ENCODE data around the gene MGAT3. TPM values are rescaled to one million over a fixed set of nuclear protein-coding genes. Genes with fewer than 3 reads are reported as not detected.

Gene MGAT3
- total RNA-seq, 4 donors from 2014 or later, result 0.26 to 11.8 (median 9.5) TPM; not detected in 1

- no peaks in the 10 kb centered on the region for H3K27me3 ChIP-seq
- H3K4me1 ChIP-seq, result no peaks in the 10 kb centered on the region
- intact Hi-C loops (cut with DNase I; ENCODE audit: low total_unique reads), result no loop called here
- H3K27ac ChIP-seq, result no peak overlapping the region
- H3K4me3 ChIP-seq, result no peak overlapping the region
- TF ChIP-seq CTCF (IDR thresholded peaks at IDR 0.05), result no peak
- TF ChIP-seq POLR2A (IDR thresholded peaks at IDR 0.05), result no peak
- H3K9me3 ChIP-seq, result no peaks in the 10 kb centered on the region
- no peak for DNase-seq
- H3K36me3 ChIP-seq, result no peaks in the 10 kb centered on the region
These were observed 38.1 kb upstream of the MGAT3 start for GRCh38 chr22:39418696-39419095.

- no peaks in the 10 kb centered on the region for H3K4me1 ChIP-seq
- no peak overlapping the region for H3K4me3 ChIP-seq
- H3K9me3 ChIP-seq, result no peaks in the 10 kb centered on the region
- no peaks in the 10 kb centered on the region for H3K36me3 ChIP-seq
- TF ChIP-seq CTCF (IDR thresholded peaks at IDR 0.05), result no peak
- no peak for TF ChIP-seq POLR2A (IDR thresholded peaks at IDR 0.05)
- H3K27me3 ChIP-seq, result no peaks in the 10 kb centered on the region
- no peak for DNase-seq
- H3K27ac ChIP-seq, result no peak overlapping the region
- intact Hi-C loops (cut with DNase I; ENCODE audit: low total_unique reads), result no loop called here
These were observed 37.7 kb upstream of the MGAT3 start for GRCh38 chr22:39419096-39419495.

GRCh38 chr22:39419911-39420310, 36.9 kb upstream of the MGAT3 start:
- H3K27me3 ChIP-seq, result no peaks in the 10 kb centered on the region
- no peak for DNase-seq
- intact Hi-C loops (cut with DNase I; ENCODE audit: low total_unique reads), result no loop called here
- no peak overlapping the region for H3K4me3 ChIP-seq
- TF ChIP-seq CTCF (IDR thresholded peaks at IDR 0.05) (no peak), POLR2A (IDR thresholded peaks at IDR 0.05) (no peak)
- H3K4me1 ChIP-seq, result no peaks in the 10 kb centered on the region
- H3K36me3 ChIP-seq, result no peaks in the 10 kb centered on the region
- no peak overlapping the region for H3K27ac ChIP-seq
- no peaks in the 10 kb centered on the region for H3K9me3 ChIP-seq

- no peak for DNase-seq
- no peak overlapping the region for H3K4me3 ChIP-seq
- intact Hi-C loops (cut with DNase I; ENCODE audit: low total_unique reads), result no loop called here
- H3K27me3 ChIP-seq, result no peaks in the 10 kb centered on the region
- peak overlapping the region in 1 of 2 donors; percentile 50 for H3K27ac ChIP-seq
- TF ChIP-seq POLR2A (IDR thresholded peaks at IDR 0.05), result no peak
- no peaks in the 10 kb centered on the region for H3K9me3 ChIP-seq
- no peaks in the 10 kb centered on the region for H3K36me3 ChIP-seq
- no peaks in the 10 kb centered on the region for H3K4me1 ChIP-seq
These were observed 35.1 kb upstream of the MGAT3 start for GRCh38 chr22:39421691-39422090.

GRCh38 chr22:39422101-39422500, 34.7 kb upstream of the MGAT3 start:
- H3K27ac ChIP-seq, result peak overlapping the region in 1 of 2 donors; percentile 50
- no peaks in the 10 kb centered on the region for H3K36me3 ChIP-seq
- no peaks in the 10 kb centered on the region for H3K4me1 ChIP-seq
- TF ChIP-seq CTCF (IDR thresholded peaks at IDR 0.05) (no peak), POLR2A (IDR thresholded peaks at IDR 0.05) (no peak)
- intact Hi-C loops (cut with DNase I; ENCODE audit: low total_unique reads), result no loop called here
- no peaks in the 10 kb centered on the region for H3K9me3 ChIP-seq
- no peak for DNase-seq
- no peaks in the 10 kb centered on the region for H3K27me3 ChIP-seq
- H3K4me3 ChIP-seq, result no peak overlapping the region

GRCh38 chr22:39422721-39423120, 34.1 kb upstream of the MGAT3 start:
- Histone ChIP-seq H3K27me3 (no peaks in the 10 kb centered on the region), H3K9me3 (no peaks in the 10 kb centered on the region), H3K36me3 (no peaks in the 10 kb centered on the region), H3K27ac (peak overlapping the region in 1 of 2 donors; percentile 24), H3K4me1 (no peaks in the 10 kb centered on the region), H3K4me3 (no peak overlapping the region)
- intact Hi-C loops (cut with DNase I; ENCODE audit: low total_unique reads), result no loop called here
- DNase-seq, result no peak
- no peak for TF ChIP-seq CTCF (IDR thresholded peaks at IDR 0.05)
- TF ChIP-seq POLR2A (IDR thresholded peaks at IDR 0.05), result no peak

All from uterus (tissue), 4 donors.